Smooth muscle cell (in vitro differentiated cells): Measurements from ENCODE around the gene ACBD4. TPM values are rescaled to one million over a fixed set of nuclear protein-coding genes. Genes with fewer than 3 reads are reported as not detected.

Experiments used
- DNase-seq: peaks from one replicate; lab custom pipeline; 2025; ENCODE audit not compliant: unreplicated experiment; lab: John Stamatoyannopoulos, UW
- H2AFZ ChIP-seq: fragments of 200-600 bp; sonication (generic); 2 replicates; pipeline ENCODE4 v1.6.0; 2016; ENCODE audit warnings: antibody characterized with exemption, low read depth, mild to moderate bottlenecking
- H3F3A ChIP-seq: fragments of 200-600 bp; sonication (generic); 2 replicates; pipeline ENCODE4 v1.6.0; 2017; ENCODE audit warnings: antibody characterized with exemption, low read depth
- H3K27ac ChIP-seq: fragments of 200-600 bp; sonication (generic); 2 replicates; pipeline ENCODE4 v1.5.1; 2016; ENCODE audit warnings: low read depth, mild to moderate bottlenecking
- H3K27me3 ChIP-seq: fragments of 200-600 bp; sonication (generic); 2 replicates; pipeline ENCODE4 v1.6.1; 2016; ENCODE audit warnings: low read depth, mild to moderate bottlenecking
- H3K36me3 ChIP-seq: fragments of 200-600 bp; sonication (generic); 2 replicates; pipeline ENCODE4 v1.5.1; 2016; ENCODE audit warnings: low read depth
- H3K4me1 ChIP-seq: fragments of 200-600 bp; sonication (generic); 2 replicates; pipeline ENCODE4 v1.5.1; 2016; ENCODE audit warnings: low read depth
- H3K4me2 ChIP-seq: fragments of 200-600 bp; sonication (generic); 2 replicates; pipeline ENCODE4 v1.6.0; 2016; ENCODE audit warnings: mild to moderate bottlenecking
- H3K4me3 ChIP-seq: fragments of 200-600 bp; sonication (generic); 2 replicates; pipeline ENCODE4 v1.5.1; 2016; ENCODE audit warnings: mild to moderate bottlenecking
- H3K79me2 ChIP-seq: fragments of 200-600 bp; sonication (generic); 2 replicates; pipeline ENCODE4 v1.6.0; 2016; ENCODE audit warnings: low read depth, mild to moderate bottlenecking
- H3K9ac ChIP-seq: fragments of 200-600 bp; sonication (generic); 2 replicates; pipeline ENCODE4 v1.6.0; 2016; ENCODE audit warnings: low read depth
- H3K9me3 ChIP-seq: fragments of 200-600 bp; sonication (generic); replicated peaks from 2 replicates; pipeline ENCODE4 v1.5.1; 2016; ENCODE audit warnings: low read depth
- H4K20me1 ChIP-seq: fragments of 200-600 bp; sonication (generic); 2 replicates; pipeline ENCODE4 v1.6.0; 2016; ENCODE audit warnings: low read depth
- WGBS: methylation state at CpG from one replicate; pipeline ENCODE4 v1.1.7; 2016; ENCODE audit warnings: low lambda C conversion rate; 5-methylcytosine and 5-hydroxymethylcytosine counted together
- polyA plus RNA-seq: library from polyadenylated mRNA; unstranded; fragments of >200 nt; fragmentation: Nextera tagmentation; extraction: Ambion mirVana; gene quantifications from 2 replicates; pipeline ENCODE4 v1.2.1, GENCODE V29; 2016
- total RNA-seq: library from RNA; depleted of rRNA; stranded (reverse); fragments of >200 nt; gene quantifications from 2 replicates; pipeline ENCODE4 v1.2.3, GENCODE V29; 2014
- TF ChIP-seq, protein P1 (sequence below): fragments of 200-600 bp; sonication (generic); IDR thresholded peaks from 2 replicates; pipeline ENCODE4 v1.5.1; 2017; ENCODE audit warnings: borderline replicate concordance, mild to moderate bottlenecking, antibody characterized with exemption; ENCODE audit not compliant: insufficient read depth, poor library complexity, severe bottlenecking

ACBD4 gene
- total and polyA plus RNA-seq, 2 experiments from 2014 or later = 0.49 to 5.0 TPM

DNA sequence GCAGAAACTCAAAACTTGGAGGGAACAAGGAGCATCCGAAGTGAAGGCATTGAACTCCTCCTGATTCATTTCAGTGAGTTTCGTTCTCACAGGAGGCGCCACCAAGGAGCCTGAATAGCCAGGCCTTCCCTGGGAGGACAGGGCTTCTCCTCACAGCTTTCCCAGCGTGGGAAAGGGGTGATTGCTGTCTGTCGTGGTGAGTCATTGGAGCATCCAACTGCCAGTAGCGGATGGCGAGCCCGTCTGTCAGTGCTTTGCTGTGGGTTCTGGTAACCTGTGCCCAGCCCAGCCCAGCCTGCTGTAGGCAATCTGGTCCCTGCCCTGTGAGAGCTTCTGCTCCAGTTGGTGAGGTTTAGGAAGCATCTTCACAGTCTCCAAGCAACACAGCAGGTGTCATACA, 31.5 kb upstream of the ACBD4 start:
- TF ChIP-seq, protein P1, sequence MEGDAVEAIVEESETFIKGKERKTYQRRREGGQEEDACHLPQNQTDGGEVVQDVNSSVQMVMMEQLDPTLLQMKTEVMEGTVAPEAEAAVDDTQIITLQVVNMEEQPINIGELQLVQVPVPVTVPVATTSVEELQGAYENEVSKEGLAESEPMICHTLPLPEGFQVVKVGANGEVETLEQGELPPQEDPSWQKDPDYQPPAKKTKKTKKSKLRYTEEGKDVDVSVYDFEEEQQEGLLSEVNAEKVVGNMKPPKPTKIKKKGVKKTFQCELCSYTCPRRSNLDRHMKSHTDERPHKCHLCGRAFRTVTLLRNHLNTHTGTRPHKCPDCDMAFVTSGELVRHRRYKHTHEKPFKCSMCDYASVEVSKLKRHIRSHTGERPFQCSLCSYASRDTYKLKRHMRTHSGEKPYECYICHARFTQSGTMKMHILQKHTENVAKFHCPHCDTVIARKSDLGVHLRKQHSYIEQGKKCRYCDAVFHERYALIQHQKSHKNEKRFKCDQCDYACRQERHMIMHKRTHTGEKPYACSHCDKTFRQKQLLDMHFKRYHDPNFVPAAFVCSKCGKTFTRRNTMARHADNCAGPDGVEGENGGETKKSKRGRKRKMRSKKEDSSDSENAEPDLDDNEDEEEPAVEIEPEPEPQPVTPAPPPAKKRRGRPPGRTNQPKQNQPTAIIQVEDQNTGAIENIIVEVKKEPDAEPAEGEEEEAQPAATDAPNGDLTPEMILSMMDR = no peak
- Histone ChIP-seq H3K4me1 (no peaks in the 10 kb centered on the region), H3K27ac (peak overlapping the region; percentile 70), H4K20me1 (peaks cover 7% of the 10 kb centered on the region), H3K27me3 (no peaks in the 10 kb centered on the region), H3F3A (no peaks in the 10 kb centered on the region), H3K9me3 (no peaks in the 10 kb centered on the region), H3K79me2 (no peaks in the 10 kb centered on the region), H3K4me2 (no peak overlapping the region), H3K36me3 (peaks cover 3% of the 10 kb centered on the region), H3K9ac (no peak overlapping the region), H2AFZ (no peak overlapping the region), H3K4me3 (no peak overlapping the region)
- 87% methylated on average over 8 of the region's 8 CpGs for WGBS
- no peak for DNase-seq

DNA sequence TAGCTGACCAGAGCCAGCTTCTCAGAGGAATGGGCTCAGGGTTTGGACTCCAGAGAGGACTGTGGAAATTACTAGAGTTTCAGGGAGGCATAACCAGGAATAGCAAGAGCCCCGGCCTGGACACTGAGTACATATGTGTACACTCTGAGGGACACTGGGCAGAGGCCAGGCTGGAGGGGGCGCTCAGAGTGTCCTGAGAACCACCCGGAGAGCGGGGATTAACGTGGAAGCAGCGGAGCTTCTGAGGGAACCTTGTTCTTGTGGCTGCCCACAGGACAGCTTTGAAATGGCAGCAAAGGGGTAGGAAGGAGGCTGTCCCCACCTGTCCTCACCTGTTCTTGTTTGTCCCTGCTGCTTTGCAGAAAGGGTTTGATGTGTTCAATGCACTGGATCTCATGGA, 31.0 kb upstream of the ACBD4 start:
- Histone ChIP-seq H3K27ac (no peak overlapping the region), H3F3A (no peaks in the 10 kb centered on the region), H3K9me3 (no peaks in the 10 kb centered on the region), H3K4me3 (no peak overlapping the region), H2AFZ (no peak overlapping the region), H3K9ac (no peak overlapping the region), H3K27me3 (no peaks in the 10 kb centered on the region), H3K4me1 (no peaks in the 10 kb centered on the region), H3K79me2 (no peaks in the 10 kb centered on the region), H4K20me1 (peaks cover 7% of the 10 kb centered on the region), H3K4me2 (no peak overlapping the region), H3K36me3 (peaks cover 3% of the 10 kb centered on the region)
- DNase-seq = no peak
- 93% methylated on average over 6 of the region's 6 CpGs for WGBS
- TF ChIP-seq, protein P1 = no peak

DNA sequence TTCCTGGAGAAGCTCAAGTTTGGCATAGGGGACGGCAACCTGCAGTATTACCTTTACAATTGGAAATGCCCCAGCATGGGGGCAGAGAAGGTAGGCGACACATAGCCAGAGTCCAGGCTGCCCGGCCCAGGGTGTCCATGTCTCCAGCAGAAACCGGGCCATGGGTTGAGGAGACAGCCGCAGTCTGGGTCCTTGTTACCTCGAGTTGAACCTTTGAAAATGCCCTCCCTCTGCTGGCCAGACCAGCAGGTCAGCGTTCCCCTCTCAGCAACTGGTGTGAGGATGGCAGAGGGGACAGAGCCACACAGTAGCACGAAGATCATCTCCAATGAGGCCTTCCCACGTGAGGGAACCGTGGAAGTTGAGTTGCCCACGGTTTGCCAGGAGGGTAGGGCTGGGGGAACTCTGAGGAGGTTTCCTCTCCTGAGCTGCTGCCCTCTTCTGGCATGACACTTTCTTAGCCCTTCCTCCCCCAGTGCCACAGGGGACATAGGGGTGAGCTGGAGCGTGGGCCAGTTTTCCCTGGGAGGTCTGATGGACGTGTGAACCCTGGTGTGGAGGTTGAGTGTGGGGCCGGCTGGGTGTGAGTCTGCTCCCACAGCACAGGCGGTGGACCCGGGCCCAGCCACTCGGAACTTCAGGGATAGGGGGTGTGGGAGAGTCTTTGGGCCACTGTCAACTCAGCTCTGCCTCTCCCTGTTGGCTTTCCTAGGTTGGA, 30.4 kb upstream of the ACBD4 start:
- no peak for DNase-seq

More for the DNA sequence above, 30.4 kb upstream of the ACBD4 start:
- Histone ChIP-seq H3K9ac (no peak overlapping the region), H4K20me1 (peaks cover 7% of the 10 kb centered on the region), H3K79me2 (no peaks in the 10 kb centered on the region), H3F3A (no peaks in the 10 kb centered on the region), H3K4me3 (no peak overlapping the region), H3K9me3 (no peaks in the 10 kb centered on the region), H3K4me2 (no peak overlapping the region), H3K4me1 (no peaks in the 10 kb centered on the region), H2AFZ (no peak overlapping the region), H3K27me3 (no peaks in the 10 kb centered on the region), H3K27ac (no peak overlapping the region), H3K36me3 (no peaks in the 10 kb centered on the region)
- TF ChIP-seq, protein P1 = no peak
- WGBS = 94% methylated on average over 17 of the region's 17 CpGs
